ENCODE data around the gene EML6. TPM values are rescaled to one million over a fixed set of nuclear protein-coding genes. Genes with fewer than 3 reads are reported as not detected.

EML6 gene
- total RNA-seq, 1 experiment from 2014 or later = 0.77 TPM

DNA sequence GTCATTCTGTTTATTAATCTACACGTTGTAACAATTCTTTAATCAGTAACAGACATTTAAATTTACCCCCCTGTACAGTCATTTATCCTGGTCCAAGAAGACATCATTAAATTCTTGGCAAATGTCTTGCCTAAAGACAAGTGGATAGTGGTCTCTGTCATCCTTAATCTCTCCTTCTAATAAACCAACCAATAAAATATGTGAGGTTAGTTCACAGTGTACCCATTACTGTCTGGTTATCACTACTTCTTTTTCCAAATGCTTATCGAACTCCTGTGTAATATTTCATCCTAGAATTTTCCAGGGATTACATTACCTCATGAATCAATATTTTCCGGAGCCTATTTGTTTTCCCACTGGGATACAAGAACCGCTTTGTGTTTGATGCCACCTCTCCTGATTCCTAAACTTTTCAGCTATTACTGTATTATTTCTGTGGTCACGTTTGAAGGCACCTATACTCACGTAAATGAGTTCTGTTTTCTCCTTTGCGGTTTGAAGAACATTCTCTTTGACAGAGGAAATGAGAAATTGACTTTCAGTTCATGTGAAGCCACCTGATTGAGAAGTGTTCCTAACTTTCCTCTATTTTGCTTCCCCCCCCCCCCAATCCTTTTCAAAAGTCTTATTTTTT is 195.3 kb downstream of the EML6 start:
- Mint-ChIP-seq H3K4me3 (ENCODE audit: unreplicated experiment) (no peak overlapping the region), H3K9me3 (ENCODE audit: unreplicated experiment) (peaks cover 11% of the 10 kb centered on the region), H3K27ac (ENCODE audit: low read depth, unreplicated experiment) (no peak overlapping the region), H3K4me1 (ENCODE audit: insufficient read depth, unreplicated experiment) (no peaks in the 10 kb centered on the region), H3K27me3 (ENCODE audit: insufficient read depth, unreplicated experiment) (no peaks in the 10 kb centered on the region), H3K36me3 (ENCODE audit: insufficient read depth, unreplicated experiment) (no peaks in the 10 kb centered on the region)
- CTCF ChIA-PET = no interaction called here
- POLR2A ChIA-PET = interaction anchor here (0.7 kb wide), 1 partner anchor 10 kb away, joined by 4 read pairs; no protein-coding TSS in a partner anchor
- DNase-seq (ENCODE audit: unreplicated experiment) = no peak
- BruUV-seq (replicated peaks) = no TSS peak
- TF ChIP-seq, protein P1, sequence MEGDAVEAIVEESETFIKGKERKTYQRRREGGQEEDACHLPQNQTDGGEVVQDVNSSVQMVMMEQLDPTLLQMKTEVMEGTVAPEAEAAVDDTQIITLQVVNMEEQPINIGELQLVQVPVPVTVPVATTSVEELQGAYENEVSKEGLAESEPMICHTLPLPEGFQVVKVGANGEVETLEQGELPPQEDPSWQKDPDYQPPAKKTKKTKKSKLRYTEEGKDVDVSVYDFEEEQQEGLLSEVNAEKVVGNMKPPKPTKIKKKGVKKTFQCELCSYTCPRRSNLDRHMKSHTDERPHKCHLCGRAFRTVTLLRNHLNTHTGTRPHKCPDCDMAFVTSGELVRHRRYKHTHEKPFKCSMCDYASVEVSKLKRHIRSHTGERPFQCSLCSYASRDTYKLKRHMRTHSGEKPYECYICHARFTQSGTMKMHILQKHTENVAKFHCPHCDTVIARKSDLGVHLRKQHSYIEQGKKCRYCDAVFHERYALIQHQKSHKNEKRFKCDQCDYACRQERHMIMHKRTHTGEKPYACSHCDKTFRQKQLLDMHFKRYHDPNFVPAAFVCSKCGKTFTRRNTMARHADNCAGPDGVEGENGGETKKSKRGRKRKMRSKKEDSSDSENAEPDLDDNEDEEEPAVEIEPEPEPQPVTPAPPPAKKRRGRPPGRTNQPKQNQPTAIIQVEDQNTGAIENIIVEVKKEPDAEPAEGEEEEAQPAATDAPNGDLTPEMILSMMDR (IDR thresholded peaks at IDR 0.05; ENCODE audit: unreplicated experiment) = no peak
- intact Hi-C loops (cut with micrococcal nuclease) = no loop called here

DNA sequence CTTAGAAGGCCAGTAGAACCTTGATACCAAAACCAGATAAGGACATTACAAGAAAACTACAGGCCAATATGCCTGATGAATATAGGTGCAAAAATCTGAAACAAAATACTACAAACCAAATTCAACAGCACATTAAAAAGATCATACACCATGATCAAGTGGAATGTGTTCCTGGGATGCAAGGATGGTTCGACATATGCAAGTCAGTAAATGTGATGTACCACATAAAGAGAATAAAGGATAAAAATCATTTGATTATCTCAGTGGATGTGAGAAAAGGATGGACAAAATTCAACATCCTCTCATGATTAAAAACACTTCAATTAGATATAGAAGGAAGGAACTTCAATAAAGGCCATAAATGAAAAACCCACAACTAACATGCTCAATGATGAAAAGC is 197.2 kb downstream of the EML6 start:
- H3K27me3 Mint-ChIP-seq (ENCODE audit: insufficient read depth, unreplicated experiment) = no peaks in the 10 kb centered on the region
- no peak overlapping the region for H3K27ac Mint-ChIP-seq (ENCODE audit: low read depth, unreplicated experiment)
- H3K4me1 Mint-ChIP-seq (ENCODE audit: insufficient read depth, unreplicated experiment) = no peaks in the 10 kb centered on the region
- H3K9me3 Mint-ChIP-seq (ENCODE audit: unreplicated experiment) = peaks cover 10% of the 10 kb centered on the region
- DNase-seq (ENCODE audit: unreplicated experiment) = no peak
- CTCF ChIA-PET = interaction anchor here (1.2 kb wide), 1 partner anchor 255 kb away, joined by 3 read pairs; no protein-coding TSS in a partner anchor
- no peak overlapping the region for H3K4me3 Mint-ChIP-seq (ENCODE audit: unreplicated experiment)
- TF ChIP-seq, protein P1 (IDR thresholded peaks at IDR 0.05; ENCODE audit: unreplicated experiment) = no peak
- POLR2A ChIA-PET = no interaction called here
- no TSS peak for BruUV-seq (replicated peaks)
- H3K36me3 Mint-ChIP-seq (ENCODE audit: insufficient read depth, unreplicated experiment) = no peaks in the 10 kb centered on the region
- intact Hi-C loops (cut with micrococcal nuclease) = no loop called here

DNA sequence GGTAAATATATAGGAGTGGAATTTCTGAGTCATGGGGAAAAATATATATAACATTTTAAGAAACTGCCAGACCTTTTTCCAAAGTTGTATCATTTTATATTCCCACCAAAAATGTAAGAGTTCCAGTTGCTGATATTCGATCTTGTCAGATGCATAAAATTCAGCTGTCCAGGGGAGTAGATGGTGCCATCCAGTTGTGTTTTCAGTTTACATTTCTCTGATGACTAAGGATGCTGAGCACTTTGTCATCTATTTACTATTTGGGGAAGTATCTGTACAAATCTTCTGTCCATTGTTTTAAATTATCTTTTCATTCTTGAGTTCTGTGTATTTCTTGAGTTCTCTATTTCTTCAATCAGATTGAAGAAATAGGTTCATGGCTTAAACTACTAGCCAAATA is 200.7 kb downstream of the EML6 start:
- no peak overlapping the region for H3K4me3 Mint-ChIP-seq (ENCODE audit: unreplicated experiment)
- H3K27ac Mint-ChIP-seq (ENCODE audit: low read depth, unreplicated experiment) = no peak overlapping the region
- H3K27me3 Mint-ChIP-seq (ENCODE audit: insufficient read depth, unreplicated experiment) = no peaks in the 10 kb centered on the region
- TF ChIP-seq, protein P1 (IDR thresholded peaks at IDR 0.05; ENCODE audit: unreplicated experiment) = no peak
- H3K36me3 Mint-ChIP-seq (ENCODE audit: insufficient read depth, unreplicated experiment) = no peaks in the 10 kb centered on the region
- CTCF ChIA-PET = no interaction called here
- no peaks in the 10 kb centered on the region for H3K4me1 Mint-ChIP-seq (ENCODE audit: insufficient read depth, unreplicated experiment)
- BruUV-seq (replicated peaks) = no TSS peak
- intact Hi-C loops (cut with micrococcal nuclease) = no loop called here
- POLR2A ChIA-PET = interaction anchor here (0.6 to 1.6 kb wide), 2 partner anchors 13 to 16 kb away, joined by 3 to 4 read pairs; no protein-coding TSS in a partner anchor
- peaks cover 10% of the 10 kb centered on the region for H3K9me3 Mint-ChIP-seq (ENCODE audit: unreplicated experiment)
- no peak for DNase-seq (ENCODE audit: unreplicated experiment)

DNA sequence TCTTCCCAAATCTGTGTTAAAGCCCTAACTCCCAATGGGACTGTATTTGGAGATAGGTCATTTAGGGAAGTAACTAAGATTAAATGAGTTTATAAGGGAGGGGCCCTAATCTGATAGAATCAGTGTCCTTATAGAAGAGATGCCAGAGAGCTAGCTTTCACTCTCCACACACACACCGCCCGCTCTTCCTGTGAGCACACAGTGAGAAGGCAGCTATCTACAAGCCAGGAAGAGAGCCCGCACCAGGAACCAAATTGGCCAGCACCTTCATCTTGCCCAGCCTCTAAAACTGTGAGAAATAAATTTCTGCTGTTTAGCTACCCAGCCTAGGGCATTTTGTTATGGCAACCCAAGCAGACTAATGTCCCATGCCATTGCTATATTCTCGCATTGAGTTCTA is 201.6 kb downstream of the EML6 start:
- intact Hi-C loops (cut with micrococcal nuclease) = no loop called here
- no peak overlapping the region for H3K4me3 Mint-ChIP-seq (ENCODE audit: unreplicated experiment)
- CTCF ChIA-PET = no interaction called here
- H3K27ac Mint-ChIP-seq (ENCODE audit: low read depth, unreplicated experiment) = no peak overlapping the region
- no peaks in the 10 kb centered on the region for H3K36me3 Mint-ChIP-seq (ENCODE audit: insufficient read depth, unreplicated experiment)
- TF ChIP-seq, protein P1 (IDR thresholded peaks at IDR 0.05; ENCODE audit: unreplicated experiment) = no peak
- H3K27me3 Mint-ChIP-seq (ENCODE audit: insufficient read depth, unreplicated experiment) = no peaks in the 10 kb centered on the region
- POLR2A ChIA-PET = no interaction called here
- DNase-seq (ENCODE audit: unreplicated experiment) = no peak
- H3K4me1 Mint-ChIP-seq (ENCODE audit: insufficient read depth, unreplicated experiment) = no peaks in the 10 kb centered on the region
- peaks cover 10% of the 10 kb centered on the region for H3K9me3 Mint-ChIP-seq (ENCODE audit: unreplicated experiment)
- BruUV-seq (replicated peaks) = no TSS peak

Data from MCF 10A (cell line).